ENCODE results near the gene BRAT1. TPM values are rescaled to one million over a fixed set of nuclear protein-coding genes. Genes with fewer than 3 reads are reported as not detected.

The BRAT1 gene
- total RNA-seq, 1 donor from 2014 or later: 43.7 TPM

DNA sequence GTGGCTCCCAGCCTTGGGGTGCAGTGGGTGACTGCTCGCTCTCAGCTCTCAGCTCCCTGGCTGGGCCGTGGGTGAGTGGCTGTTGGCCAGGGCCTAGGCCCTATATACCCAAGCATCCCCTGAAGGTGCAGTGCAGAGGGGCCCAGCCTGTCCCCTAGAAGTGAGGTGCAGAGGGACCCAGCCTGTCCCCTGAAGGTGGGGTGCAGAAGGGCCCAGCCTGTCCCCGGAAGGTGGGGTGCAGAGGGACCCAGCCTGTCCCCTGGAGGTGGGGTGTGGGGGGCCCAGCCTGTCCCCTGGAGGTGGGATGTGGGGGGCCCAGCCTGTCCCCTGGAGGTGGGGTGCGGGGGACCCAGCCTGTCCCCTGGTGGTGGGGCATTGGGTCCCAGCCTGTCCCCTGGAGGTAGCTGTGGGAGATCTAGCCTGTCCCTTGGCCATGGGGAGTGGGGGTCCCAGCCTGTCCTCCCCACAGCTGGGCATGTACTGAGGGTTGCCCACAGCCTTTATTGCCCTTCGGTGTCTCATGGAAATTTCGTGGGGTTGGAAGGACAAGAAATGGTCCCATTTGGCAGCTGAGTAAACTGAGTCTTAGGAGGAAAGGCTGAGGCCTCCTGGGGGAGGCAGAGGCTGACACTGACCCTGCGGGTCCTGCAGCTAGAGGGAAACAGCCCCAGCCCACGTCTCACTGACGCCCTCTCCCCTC is 53.2 kb downstream of the BRAT1 start:
- H3K27ac Mint-ChIP-seq: no peak overlapping the region
- no peak for DNase-seq (ENCODE audit: low spot score, unreplicated experiment)
- H3K36me3 Mint-ChIP-seq (ENCODE audit: insufficient read depth): no peaks in the 10 kb centered on the region
- H3K9me3 Mint-ChIP-seq (ENCODE audit: low read depth): no peaks in the 10 kb centered on the region
- no peak overlapping the region for H3K4me3 Mint-ChIP-seq (ENCODE audit: low read depth)
- H3K4me1 Mint-ChIP-seq (ENCODE audit: low read depth): peaks cover 4% of the 10 kb centered on the region
- H3K27me3 Mint-ChIP-seq: peaks cover 6% of the 10 kb centered on the region
- TF ChIP-seq, protein P1, sequence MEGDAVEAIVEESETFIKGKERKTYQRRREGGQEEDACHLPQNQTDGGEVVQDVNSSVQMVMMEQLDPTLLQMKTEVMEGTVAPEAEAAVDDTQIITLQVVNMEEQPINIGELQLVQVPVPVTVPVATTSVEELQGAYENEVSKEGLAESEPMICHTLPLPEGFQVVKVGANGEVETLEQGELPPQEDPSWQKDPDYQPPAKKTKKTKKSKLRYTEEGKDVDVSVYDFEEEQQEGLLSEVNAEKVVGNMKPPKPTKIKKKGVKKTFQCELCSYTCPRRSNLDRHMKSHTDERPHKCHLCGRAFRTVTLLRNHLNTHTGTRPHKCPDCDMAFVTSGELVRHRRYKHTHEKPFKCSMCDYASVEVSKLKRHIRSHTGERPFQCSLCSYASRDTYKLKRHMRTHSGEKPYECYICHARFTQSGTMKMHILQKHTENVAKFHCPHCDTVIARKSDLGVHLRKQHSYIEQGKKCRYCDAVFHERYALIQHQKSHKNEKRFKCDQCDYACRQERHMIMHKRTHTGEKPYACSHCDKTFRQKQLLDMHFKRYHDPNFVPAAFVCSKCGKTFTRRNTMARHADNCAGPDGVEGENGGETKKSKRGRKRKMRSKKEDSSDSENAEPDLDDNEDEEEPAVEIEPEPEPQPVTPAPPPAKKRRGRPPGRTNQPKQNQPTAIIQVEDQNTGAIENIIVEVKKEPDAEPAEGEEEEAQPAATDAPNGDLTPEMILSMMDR (IDR thresholded peaks at IDR 0.05; ENCODE audit: unreplicated experiment): no peak

DNA sequence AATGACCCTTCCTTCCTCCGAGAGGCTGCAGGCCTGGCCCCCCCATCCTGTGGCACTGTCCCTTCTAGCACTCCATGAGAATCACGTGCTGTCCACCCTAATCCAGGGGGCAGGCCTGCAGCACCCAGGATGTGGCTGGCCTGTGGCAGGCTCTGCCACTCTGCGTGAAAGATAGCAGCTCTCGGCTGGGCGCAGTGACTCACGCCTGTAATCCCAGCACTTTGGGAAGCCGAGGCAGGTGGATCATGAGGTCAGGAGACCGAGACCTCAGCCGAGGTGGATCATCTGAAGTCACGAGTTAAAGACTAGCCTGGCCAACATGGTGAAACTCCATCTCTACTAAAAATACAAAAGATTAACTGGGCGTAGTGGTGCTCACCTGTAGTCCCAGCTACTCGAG is 54.6 kb downstream of the BRAT1 start:
- no peak for DNase-seq (ENCODE audit: low spot score, unreplicated experiment)
- Mint-ChIP-seq H3K27ac (no peak overlapping the region), H3K4me1 (ENCODE audit: low read depth) (peaks cover 5% of the 10 kb centered on the region), H3K36me3 (ENCODE audit: insufficient read depth) (no peaks in the 10 kb centered on the region), H3K4me3 (ENCODE audit: low read depth) (no peak overlapping the region), H3K9me3 (ENCODE audit: low read depth) (no peaks in the 10 kb centered on the region), H3K27me3 (peaks cover 6% of the 10 kb centered on the region)
- TF ChIP-seq, protein P1 (IDR thresholded peaks at IDR 0.05; ENCODE audit: unreplicated experiment): no peak

DNA sequence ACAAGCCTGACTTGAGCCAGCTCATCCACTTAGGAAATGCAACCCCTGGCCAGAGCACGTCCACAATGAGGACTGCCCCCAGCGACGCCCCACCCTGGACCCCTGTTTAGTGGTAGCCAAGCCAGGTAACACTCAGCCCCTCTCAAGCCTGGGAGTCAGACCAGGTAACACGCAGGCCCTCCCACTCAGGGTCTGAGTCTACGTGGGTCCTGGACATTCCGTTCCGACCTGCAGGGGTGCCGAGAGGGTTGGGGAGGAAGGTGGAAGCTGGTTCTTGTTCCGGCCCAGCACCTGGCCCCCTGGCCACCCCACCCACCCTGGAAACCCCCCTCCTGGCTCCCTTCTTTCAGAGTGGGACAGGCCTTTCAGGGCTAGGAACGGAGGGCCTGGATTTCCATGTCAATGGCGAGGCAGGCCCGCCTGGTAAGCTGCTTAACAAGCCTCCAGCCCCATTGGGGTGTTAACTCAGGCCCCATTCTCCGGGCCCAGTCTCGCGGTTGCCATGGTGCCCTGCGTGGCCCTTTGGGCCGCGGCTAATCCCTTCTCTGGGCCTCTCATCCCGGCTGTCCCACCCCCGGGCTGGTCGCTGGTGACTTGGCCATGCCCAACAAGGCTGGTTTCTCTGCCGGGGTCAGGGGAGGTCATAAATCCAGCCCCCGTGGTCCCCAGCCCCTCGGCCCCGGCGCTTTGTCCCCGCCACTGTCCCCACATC is 55.4 kb downstream of the BRAT1 start:
- H3K4me1 Mint-ChIP-seq (ENCODE audit: low read depth): peaks cover 5% of the 10 kb centered on the region
- H3K27me3 Mint-ChIP-seq: peaks cover 6% of the 10 kb centered on the region
- H3K9me3 Mint-ChIP-seq (ENCODE audit: low read depth): no peaks in the 10 kb centered on the region
- TF ChIP-seq, protein P1 (IDR thresholded peaks at IDR 0.05; ENCODE audit: unreplicated experiment): no peak
- no peak overlapping the region for H3K27ac Mint-ChIP-seq
- H3K36me3 Mint-ChIP-seq (ENCODE audit: insufficient read depth): no peaks in the 10 kb centered on the region
- no peak for DNase-seq (ENCODE audit: low spot score, unreplicated experiment)
- H3K4me3 Mint-ChIP-seq (ENCODE audit: low read depth): no peak overlapping the region

DNA sequence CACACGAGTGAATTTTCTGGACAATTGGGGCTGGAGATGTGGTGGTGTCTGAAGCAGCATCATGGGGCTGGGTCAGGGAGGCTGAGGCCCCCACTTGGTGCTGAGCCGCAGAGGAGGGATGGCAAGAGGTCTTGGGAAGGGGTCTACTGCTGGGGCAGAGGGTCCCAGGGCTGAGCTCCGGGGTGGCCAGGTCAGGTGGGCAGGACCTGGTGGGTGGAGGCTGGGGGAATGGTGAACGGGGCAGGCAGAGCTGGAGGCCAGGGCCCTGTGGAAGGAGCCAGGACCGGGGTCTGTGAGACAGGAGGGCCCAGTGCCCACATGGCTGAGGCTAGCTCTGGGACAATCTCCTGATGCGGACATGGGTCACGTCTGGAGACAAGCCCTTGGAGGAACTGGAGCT is 56.1 kb downstream of the BRAT1 start:
- Mint-ChIP-seq H3K4me3 (ENCODE audit: low read depth) (no peak overlapping the region), H3K27ac (no peak overlapping the region), H3K27me3 (peaks cover 6% of the 10 kb centered on the region), H3K9me3 (ENCODE audit: low read depth) (no peaks in the 10 kb centered on the region), H3K4me1 (ENCODE audit: low read depth) (peaks cover 5% of the 10 kb centered on the region), H3K36me3 (ENCODE audit: insufficient read depth) (no peaks in the 10 kb centered on the region)
- no peak for DNase-seq (ENCODE audit: low spot score, unreplicated experiment)
- TF ChIP-seq, protein P1 (IDR thresholded peaks at IDR 0.05; ENCODE audit: unreplicated experiment): no peak

DNA sequence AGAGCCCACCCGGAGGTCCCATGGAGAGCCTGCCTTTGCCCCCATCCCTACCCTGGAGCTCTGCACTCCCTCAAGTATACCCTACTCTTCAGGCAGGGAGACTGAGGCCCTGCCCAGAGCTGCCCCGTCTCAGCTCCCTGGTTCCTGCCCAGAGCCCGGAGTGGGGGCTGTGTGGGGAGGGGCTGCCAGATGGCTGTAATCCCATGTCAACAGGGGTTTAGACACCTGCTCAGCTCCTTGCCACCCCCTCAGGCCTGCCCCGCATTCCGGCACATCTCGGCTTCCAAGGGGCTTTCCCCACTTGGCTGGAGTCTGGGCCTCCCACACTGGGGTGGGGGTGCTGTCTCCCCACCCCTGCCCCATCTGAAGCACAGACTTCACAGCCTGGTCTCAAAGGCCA is 56.6 kb downstream of the BRAT1 start:
- no peak overlapping the region for H3K4me3 Mint-ChIP-seq (ENCODE audit: low read depth)
- no peaks in the 10 kb centered on the region for H3K9me3 Mint-ChIP-seq (ENCODE audit: low read depth)
- peaks cover 6% of the 10 kb centered on the region for H3K27me3 Mint-ChIP-seq
- no peak for DNase-seq (ENCODE audit: low spot score, unreplicated experiment)
- TF ChIP-seq, protein P1 (IDR thresholded peaks at IDR 0.05; ENCODE audit: unreplicated experiment): no peak
- peaks cover 5% of the 10 kb centered on the region for H3K4me1 Mint-ChIP-seq (ENCODE audit: low read depth)
- no peak overlapping the region for H3K27ac Mint-ChIP-seq
- no peaks in the 10 kb centered on the region for H3K36me3 Mint-ChIP-seq (ENCODE audit: insufficient read depth)
